ENCODE data around the gene MARK4. TPM values are rescaled to one million over a fixed set of nuclear protein-coding genes. Genes with fewer than 3 reads are reported as not detected.
"Not testable (repeated sequence)": the region's sequence is repeated elsewhere in the genome, so short reads cannot be mapped to it uniquely, and the experiment has no call there.

MARK4 gene
- polyA plus RNA-seq, 1 experiment = 17.1 TPM

DNA sequence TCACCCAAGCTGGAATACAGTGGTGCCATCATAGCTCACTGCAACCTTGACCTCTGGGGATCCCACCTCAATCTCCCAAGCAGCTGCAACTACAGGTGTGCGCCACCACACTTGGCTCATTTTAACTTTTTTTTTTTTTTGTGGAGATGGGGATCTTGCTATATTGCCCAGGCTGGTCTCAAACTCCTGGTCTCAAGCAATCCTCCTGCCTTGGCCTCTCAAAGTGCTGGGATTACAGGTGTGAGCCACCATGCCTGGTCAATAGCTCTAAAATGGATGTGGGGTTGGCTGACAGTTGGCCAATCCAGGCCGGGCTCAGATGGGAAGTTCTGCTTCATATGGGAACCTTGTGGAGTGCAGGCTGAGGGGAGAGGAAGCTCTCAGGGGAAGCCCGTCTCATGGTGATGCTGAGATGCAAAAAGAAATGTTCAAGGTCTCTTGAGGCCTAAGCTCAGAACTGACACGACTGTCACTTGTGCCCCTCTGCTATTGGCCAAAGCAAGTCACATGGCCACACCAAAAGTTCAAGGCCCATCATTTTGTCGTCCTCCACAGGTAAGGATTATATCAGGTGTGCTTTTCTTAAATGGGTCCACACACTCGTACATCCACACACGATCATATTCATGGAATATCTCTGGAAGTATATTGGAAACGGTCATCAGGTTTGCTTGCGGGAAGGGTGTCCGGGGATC is 82.7 kb downstream of the MARK4 start:
- DNase-seq (ENCODE audit: low read depth) = no peak
- ChIA-PET CTCF (interaction anchor here (0.6 to 1.4 kb wide), 2 partner anchors 8 to 235 kb away, joined by 3 to 4 read pairs; no protein-coding TSS in a partner anchor), POLR2A (interaction anchor here (0.6 kb wide), 1 partner anchor 85 kb away, joined by 6 read pairs; no protein-coding TSS in a partner anchor)
- H3K27me3 ChIP-seq (ENCODE audit: control insufficient read depth, insufficient read depth, low read length) = no peaks in the 10 kb centered on the region
- H3K36me3 ChIP-seq (ENCODE audit: control insufficient read depth, insufficient read depth, low read length) = no peaks in the 10 kb centered on the region
- TF ChIP-seq, protein P1, sequence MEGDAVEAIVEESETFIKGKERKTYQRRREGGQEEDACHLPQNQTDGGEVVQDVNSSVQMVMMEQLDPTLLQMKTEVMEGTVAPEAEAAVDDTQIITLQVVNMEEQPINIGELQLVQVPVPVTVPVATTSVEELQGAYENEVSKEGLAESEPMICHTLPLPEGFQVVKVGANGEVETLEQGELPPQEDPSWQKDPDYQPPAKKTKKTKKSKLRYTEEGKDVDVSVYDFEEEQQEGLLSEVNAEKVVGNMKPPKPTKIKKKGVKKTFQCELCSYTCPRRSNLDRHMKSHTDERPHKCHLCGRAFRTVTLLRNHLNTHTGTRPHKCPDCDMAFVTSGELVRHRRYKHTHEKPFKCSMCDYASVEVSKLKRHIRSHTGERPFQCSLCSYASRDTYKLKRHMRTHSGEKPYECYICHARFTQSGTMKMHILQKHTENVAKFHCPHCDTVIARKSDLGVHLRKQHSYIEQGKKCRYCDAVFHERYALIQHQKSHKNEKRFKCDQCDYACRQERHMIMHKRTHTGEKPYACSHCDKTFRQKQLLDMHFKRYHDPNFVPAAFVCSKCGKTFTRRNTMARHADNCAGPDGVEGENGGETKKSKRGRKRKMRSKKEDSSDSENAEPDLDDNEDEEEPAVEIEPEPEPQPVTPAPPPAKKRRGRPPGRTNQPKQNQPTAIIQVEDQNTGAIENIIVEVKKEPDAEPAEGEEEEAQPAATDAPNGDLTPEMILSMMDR (IDR thresholded peaks at IDR 0.05; ENCODE audit: insufficient read depth, low read depth, low read length) = no peak
- no peak overlapping the region for H3K4me3 ChIP-seq (ENCODE audit: low read depth, low read length)

DNA sequence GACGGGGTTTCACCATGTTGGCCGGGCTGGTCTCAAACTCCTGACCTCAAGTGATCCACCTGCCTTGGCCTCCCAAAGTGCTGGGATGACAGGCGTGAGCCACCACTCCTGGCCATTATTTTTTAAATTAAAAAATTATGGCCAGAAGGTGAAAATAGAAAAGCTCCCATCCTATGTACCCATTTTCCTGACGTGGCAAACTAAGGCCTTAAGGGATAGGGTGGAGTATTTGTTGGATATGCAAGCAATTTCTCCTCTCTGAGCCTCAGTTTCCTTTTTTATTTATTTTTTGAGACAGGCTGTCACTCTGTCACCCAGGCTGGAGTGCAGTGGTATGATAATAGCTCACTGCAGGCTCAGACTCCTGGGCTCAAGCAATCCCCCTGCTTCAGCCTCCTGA is 83.8 kb downstream of the MARK4 start:
- DNase-seq (ENCODE audit: low read depth); H3K27me3 ChIP-seq (ENCODE audit: control insufficient read depth, insufficient read depth, low read length); H3K36me3 ChIP-seq (ENCODE audit: control insufficient read depth, insufficient read depth, low read length); H3K4me3 ChIP-seq (ENCODE audit: low read depth, low read length); POLR2A ChIA-PET: not testable (repeated sequence)
- CTCF ChIA-PET = interaction anchor here (0.6 to 1.1 kb wide), 2 partner anchors 71 to 76 kb away, joined by 4 read pairs; no protein-coding TSS in a partner anchor

DNA sequence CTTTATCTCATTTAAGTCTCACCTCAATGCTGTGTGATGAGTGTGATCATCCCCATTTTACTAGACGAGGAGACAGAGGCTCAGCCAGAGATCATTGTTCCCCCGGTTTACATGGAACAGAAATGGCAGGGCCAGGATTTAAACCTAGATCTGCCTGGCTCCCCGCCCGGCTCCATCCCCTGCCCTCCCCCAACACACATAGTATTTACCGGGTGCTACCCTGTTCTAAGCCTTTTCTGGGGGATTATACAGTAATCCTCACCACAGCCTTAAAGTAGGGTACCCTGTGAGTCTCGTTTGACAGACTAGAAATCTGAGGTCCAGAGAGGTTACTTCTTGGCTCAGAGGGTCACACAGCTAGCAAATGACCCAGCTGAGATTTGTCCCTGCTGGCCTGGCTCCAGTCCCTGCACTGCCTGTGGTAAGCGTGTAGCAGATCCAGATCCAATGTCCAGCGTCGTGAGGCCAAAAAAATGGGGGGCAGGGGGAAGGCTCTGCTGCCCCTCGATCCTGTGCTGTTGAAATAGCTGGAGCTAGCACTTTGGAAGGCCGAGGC is 85.7 kb downstream of the MARK4 start:
- Histone ChIP-seq H3K36me3 (ENCODE audit: control insufficient read depth, insufficient read depth, low read length) (no peaks in the 10 kb centered on the region), H3K4me3 (ENCODE audit: low read depth, low read length) (no peak overlapping the region), H3K27me3 (ENCODE audit: control insufficient read depth, insufficient read depth, low read length) (peaks cover 6% of the 10 kb centered on the region; the same call in 1 of the 2 replicates)
- ChIA-PET CTCF (interaction anchor here (0.6 to 4.0 kb wide), 5 partner anchors 12 to 348 kb away, joined by 3 to 31 read pairs (median 3); no protein-coding TSS in a partner anchor), POLR2A (no interaction called here)
- TF ChIP-seq, protein P1 (IDR thresholded peaks at IDR 0.05; ENCODE audit: insufficient read depth, low read depth, low read length) = no peak
- DNase-seq (ENCODE audit: low read depth) = no peak

DNA sequence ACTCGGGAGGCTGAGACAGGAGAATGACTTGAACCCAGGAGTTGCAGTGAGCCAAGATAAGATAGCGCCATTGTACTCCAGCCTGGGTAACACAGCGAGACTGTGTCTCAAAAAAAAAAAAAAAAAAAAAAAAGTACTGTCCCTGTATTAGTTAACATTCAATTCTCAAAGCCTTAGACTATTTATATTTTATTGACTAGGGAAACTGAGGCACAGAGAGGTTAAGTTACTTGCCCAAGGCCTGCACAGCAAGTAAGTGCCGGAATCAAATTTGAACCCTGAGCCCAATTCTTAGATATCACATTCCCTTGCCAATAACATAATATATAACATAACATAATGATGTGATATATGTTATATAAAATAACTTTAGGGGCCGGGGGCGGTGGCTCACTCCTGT is 88.6 kb downstream of the MARK4 start:
- ChIA-PET CTCF (interaction anchor here (0.5 to 4.0 kb wide), 20 partner anchors 10 to 1562 kb away, joined by 3 to 31 read pairs (median 4); no protein-coding TSS in a partner anchor), POLR2A (no interaction called here)
- TF ChIP-seq, protein P1 (IDR thresholded peaks at IDR 0.05; ENCODE audit: insufficient read depth, low read depth, low read length) = no peak
- Histone ChIP-seq H3K36me3 (ENCODE audit: control insufficient read depth, insufficient read depth, low read length) (no peaks in the 10 kb centered on the region), H3K27me3 (ENCODE audit: control insufficient read depth, insufficient read depth, low read length) (peaks cover 6% of the 10 kb centered on the region; the same call in 1 of the 2 replicates), H3K4me3 (ENCODE audit: low read depth, low read length) (no peak overlapping the region)
- no peak for DNase-seq (ENCODE audit: low read depth)

DNA sequence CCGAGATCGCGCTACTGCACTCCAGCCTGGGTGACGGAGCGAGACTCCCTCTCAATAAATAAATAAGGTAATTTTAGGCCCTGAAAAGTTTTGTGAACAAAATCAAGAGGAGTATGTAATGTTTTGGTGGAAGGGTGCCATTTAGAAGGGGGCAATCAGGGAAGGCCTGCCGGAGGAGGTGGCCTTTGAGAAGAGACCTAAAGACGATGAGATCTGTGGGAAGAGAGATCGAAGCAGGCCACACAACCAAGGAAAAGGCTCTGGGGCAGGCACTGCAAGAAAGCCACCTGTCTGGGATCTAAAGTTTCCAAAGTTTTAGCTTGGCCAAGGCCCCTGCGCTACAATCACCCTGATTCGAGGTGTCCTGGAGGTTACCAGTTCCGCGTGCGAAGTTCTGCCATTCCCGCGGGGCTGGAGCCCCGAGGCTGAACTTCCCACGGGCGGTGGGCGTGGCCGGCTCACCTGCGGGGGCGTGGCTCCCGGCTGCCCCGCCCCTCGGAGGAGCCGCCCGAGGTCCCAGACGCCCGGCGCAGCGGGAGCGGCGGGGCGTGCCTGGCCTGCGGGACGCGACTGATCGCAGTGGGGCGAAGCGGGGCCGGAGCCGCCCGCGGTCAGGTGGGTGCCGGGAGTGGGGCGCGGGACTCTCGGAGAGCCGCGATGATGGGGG is 89.3 kb downstream of the MARK4 start, which contains the start of gene KLC3:
KLC3 (plus strand) TSS at position 519 of the 667 bp plus-strand sequence. CDS start 4,792 bp downstream, outside the sequence.
- TF ChIP-seq, protein P1 (IDR thresholded peaks at IDR 0.05; ENCODE audit: insufficient read depth, low read depth, low read length) = no peak
- ChIA-PET CTCF (interaction anchor here (2.0 to 2.2 kb wide), 2 partner anchors 197 to 437 kb away, joined by 4 to 6 read pairs; no protein-coding TSS in a partner anchor), POLR2A (no interaction called here)
- no peak for DNase-seq (ENCODE audit: low read depth)
- peaks cover 6% of the 10 kb centered on the region; the same call in 1 of the 2 replicates for H3K27me3 ChIP-seq (ENCODE audit: control insufficient read depth, insufficient read depth, low read length)
- H3K4me3 ChIP-seq (ENCODE audit: low read depth, low read length) = peak within 1 kb of the TSS; percentile 22
- H3K36me3 ChIP-seq (ENCODE audit: control insufficient read depth, insufficient read depth, low read length) = no peaks in the 10 kb centered on the region
